GM12891 (cell line): ENCODE results near the gene DNAJB12.

Source experiments
- DNase-seq: peaks from one replicate; pipeline ENCODE4 v3.0.0; 2011; ENCODE audit warnings: low spot score; ENCODE audit not compliant: insufficient read length
- FAIRE-seq: peaks from 2 replicates; lab custom pipeline; 2011; peaks lifted over from hg19 to GRCh38; lab: Jason Lieb, UNC
- PAX5 ChIP-seq: IDR thresholded peaks from 2 replicates; pipeline ENCODE4 v1.6.1; 2011; ENCODE audit warnings: low read length, moderate library complexity, mild to moderate bottlenecking; ENCODE audit not compliant: insufficient read depth, severe bottlenecking
- POLR2A ChIP-seq: IDR thresholded peaks from 2 replicates; pipeline ENCODE4 v1.6.1; 2011; ENCODE audit warnings: low read depth, low read length, control low read depth
- POLR2AphosphoS5 ChIP-seq: IDR thresholded peaks from 2 replicates; pipeline ENCODE4 v1.6.1; 2011; ENCODE audit warnings: low read depth, low read length, control low read depth
- POU2F2 ChIP-seq: IDR thresholded peaks from 2 replicates; pipeline ENCODE4 v1.6.1; 2011; ENCODE audit warnings: low read depth, mild to moderate bottlenecking, control low read depth, low read length, moderate library complexity
- SPI1 ChIP-seq: IDR thresholded peaks from 2 replicates; pipeline ENCODE4 v1.6.1; 2011; ENCODE audit warnings: low read depth, low read length, control low read depth
- TAF1 ChIP-seq: IDR thresholded peaks from 2 replicates; pipeline ENCODE4 v1.6.1; 2011; ENCODE audit warnings: low read depth, low read length, control low read depth

DNAJB12 gene

DNA sequence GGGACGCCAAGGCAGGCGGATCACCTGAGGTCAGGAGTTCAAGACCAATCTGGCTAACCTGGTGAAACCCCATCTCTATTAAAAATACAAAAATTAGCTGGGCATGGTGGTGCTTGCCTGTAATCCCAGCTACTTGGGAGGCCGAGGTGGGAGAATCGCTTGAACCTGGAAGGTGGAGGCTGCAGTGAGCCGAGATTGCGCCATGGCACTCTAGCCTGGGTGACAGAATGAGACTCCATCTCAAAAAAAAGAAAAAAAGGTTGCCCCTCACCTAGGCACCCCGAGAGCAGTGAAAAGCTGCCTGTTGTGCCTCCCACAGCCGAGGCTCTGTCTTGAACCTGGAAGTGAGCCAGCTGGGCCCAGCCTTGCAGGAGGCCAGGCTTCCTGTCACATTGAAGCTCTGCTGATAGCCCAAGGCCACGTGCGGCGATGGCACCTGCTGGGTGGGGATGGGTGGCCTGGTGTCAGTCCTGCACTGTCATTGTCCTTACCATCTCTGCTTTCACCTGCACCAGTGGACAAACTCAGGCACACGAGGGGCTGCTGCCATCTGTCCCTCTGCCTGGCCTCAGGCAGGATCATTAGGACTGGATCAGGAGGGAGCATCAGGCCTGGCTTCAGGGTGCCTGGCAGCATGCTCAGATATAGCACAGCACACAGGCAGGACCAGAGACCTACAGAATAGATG lies 37.8 kb downstream of the DNAJB12 start:
- DNase-seq (no peak), FAIRE-seq (peak; percentile 84)

GRCh38 chr10:72316386-72316700 lies 38.4 kb downstream of the DNAJB12 start:
- TF ChIP-seq TAF1 = no peak
- DNase-seq (no peak), FAIRE-seq (no peak)

More for the DNA sequence above, 37.8 kb downstream of the DNAJB12 start:
- TF ChIP-seq TAF1 (no peak), SPI1 (no peak), POLR2A (no peak), POLR2AphosphoS5 (no peak), POU2F2 (no peak), PAX5 (no peak)

- no peak for TF ChIP-seq SPI1
- TF ChIP-seq TAF1 = no peak
- FAIRE-seq = no peak
Measured at GRCh38 chr10:72315611-72316385, 38.9 kb downstream of the DNAJB12 start.

GRCh38 chr10:72315054-72315453 lies 39.7 kb downstream of the DNAJB12 start:
- FAIRE-seq (no peak), DNase-seq (no peak)
- no peak for TF ChIP-seq POLR2AphosphoS5
- TF ChIP-seq POU2F2 = no peak
- no peak for TF ChIP-seq SPI1
- TF ChIP-seq POLR2A = no peak
- no peak for TF ChIP-seq TAF1
- no peak for TF ChIP-seq PAX5

More at GRCh38 chr10:72315611-72316385, 38.9 kb downstream of the DNAJB12 start:
- DNase-seq = no peak

DNA sequence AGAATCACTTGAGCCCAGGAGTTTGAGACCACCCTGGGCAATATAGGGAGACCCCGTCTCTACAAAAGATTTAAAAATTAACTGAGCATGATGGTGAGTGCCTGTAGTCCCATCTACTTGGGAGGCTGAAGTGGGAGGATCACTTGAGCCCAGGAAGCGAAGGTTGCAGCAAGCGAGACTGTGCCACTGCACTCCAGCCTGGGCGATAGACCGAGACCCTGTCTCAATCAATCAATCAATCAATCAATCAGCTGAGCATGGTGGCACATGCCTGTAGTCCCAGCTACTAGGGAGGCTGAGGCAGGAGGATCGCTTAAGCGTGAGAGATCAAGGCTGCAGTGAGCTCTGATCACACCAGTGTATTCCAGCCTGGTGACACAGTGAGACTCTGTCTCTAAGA lies 40.5 kb downstream of the DNAJB12 start:
- DNase-seq = no peak
- no peak for FAIRE-seq
- TF ChIP-seq PAX5 (no peak), SPI1 (no peak), POLR2AphosphoS5 (no peak), POLR2A (no peak)

DNA sequence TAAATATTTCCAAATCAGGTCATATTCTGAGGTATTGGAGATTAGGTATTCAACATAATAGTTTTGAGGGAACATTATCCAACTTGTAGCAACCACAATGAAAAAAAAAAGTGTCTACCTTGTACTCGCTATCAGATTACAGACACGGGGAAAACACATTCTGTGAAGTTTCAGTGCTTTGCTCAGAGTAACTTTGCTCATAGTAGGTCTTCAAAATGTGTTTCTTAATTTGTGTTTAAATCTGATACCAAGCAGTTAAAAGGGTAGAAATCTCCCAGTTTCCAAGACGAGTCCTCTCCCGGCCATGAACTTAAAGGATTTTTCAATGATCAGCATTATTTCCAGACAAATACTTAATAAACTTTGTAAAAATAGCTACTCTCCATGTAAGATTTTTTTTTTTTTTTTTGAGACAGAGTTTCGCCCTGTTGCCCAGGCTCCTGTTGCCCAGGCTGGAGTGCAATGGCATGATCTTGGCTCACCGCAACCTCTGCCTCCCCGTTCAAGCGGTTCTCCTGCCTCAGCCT lies 41.8 kb downstream of the DNAJB12 start:
- FAIRE-seq (no peak), DNase-seq (no peak)
- TF ChIP-seq POLR2A (no peak), TAF1 (no peak), PAX5 (no peak), SPI1 (no peak), POU2F2 (no peak)

GRCh38 chr10:72311667-72312066 lies 43.1 kb downstream of the DNAJB12 start:
- TF ChIP-seq TAF1 (no peak), POU2F2 (no peak), POLR2A (no peak), POLR2AphosphoS5 (no peak), PAX5 (no peak), SPI1 (no peak)
- FAIRE-seq (no peak), DNase-seq (no peak)

DNA sequence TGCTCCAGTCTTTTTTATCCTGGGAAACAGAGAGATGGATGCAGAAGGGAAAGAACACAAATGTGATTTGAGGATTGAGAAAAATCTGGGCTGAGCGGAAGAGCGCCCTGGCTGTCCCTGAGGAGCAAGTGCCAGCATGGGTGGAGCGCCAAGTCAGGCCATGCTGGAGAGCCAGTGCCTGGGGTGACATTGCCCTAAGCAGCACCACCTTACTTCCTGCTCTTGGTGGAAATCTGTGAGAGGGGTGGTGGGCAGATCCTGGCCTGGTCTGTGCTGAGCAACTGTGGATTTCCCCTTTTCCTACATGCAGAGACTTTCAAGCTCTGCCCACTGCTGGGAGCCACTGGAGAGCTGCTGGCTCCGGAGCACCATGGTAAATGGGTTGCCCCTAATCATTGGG lies 44.1 kb downstream of the DNAJB12 start:
- TF ChIP-seq POU2F2 (no peak), SPI1 (no peak), POLR2A (no peak), PAX5 (no peak), POLR2AphosphoS5 (no peak), TAF1 (no peak)
- FAIRE-seq = no peak
- DNase-seq = no peak

- TF ChIP-seq POU2F2 (no peak), TAF1 (no peak), POLR2A (no peak), SPI1 (no peak), POLR2AphosphoS5 (no peak), PAX5 (no peak)
- DNase-seq (no peak), FAIRE-seq (no peak)
Measured at GRCh38 chr10:72310241-72310633, 44.5 kb downstream of the DNAJB12 start.

DNA sequence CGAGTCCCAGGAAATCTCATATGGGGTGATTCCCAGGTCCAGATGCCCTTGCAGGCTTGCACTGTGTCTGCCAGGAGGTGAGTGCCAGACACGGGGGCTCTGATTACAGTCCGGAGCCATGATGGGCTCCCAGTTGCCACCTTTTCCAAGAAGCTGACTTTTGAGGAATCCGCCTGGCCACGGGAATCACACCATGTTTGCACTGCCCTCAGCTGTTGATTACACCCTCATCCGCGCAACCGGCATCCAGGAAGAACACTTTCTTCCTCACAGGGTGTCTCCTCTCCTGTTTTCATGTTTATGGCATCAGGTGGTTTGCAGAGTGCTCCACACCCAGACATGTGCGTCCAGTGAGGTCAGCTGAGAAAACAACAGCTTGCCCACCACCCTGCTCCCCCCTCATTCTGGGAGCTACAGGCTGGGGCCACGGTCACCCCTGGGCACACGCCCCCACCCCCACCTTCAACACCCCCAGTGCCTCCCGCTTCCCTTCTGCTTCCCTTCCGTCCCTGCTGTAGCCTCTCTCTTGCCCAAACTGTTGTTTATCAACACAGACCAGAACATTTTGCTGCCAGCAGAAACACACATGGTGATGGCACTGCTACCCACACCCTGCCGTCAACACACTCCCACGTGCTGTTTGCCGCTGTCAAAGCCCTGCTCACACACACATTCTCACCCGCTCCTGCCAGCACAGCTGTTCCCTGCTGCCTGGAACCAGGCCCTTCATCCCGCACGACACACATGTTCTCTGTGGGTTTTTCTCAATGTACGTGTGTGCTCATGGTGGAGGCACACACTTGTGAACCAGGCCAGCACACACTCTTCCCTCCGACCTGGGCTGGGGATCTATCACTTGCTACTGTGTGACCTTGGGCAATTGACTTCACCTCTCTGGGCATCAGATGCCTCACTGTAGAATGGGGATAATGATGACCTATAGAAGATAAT lies 45.2 kb downstream of the DNAJB12 start:
- TF ChIP-seq POLR2A (no peak), TAF1 (no peak), POLR2AphosphoS5 (no peak), SPI1 (no peak), POU2F2 (no peak), PAX5 (no peak)

More for the DNA sequence above, 45.2 kb downstream of the DNAJB12 start:
- no peak for DNase-seq
- FAIRE-seq = no peak
